OCI-LY7 (cell line): ENCODE results near the gene SPC24. TPM values are rescaled to one million over a fixed set of nuclear protein-coding genes. Genes with fewer than 3 reads are reported as not detected.

Experiments used
- BruUV-seq: library from RNA; stranded (reverse); fragments of 400-500 nt; replicated peaks from 2 replicates; lab custom pipeline; 2021; lab: Mats Ljungman, UMichigan
- CTCF ChIA-PET: fragments of 300-600 bp; sonication (Branson Sonifier 250); formaldehyde crosslinking; loops from one replicate; lab custom pipeline; 2022; ENCODE audit warnings: antibody characterized with exemption; ENCODE audit not compliant: unreplicated experiment; lab: Charles Lee
- POLR2A ChIA-PET: fragments of 300-600 bp; sonication (Branson Sonifier 250); formaldehyde crosslinking; loops from one replicate; lab custom pipeline; 2022; ENCODE audit warnings: antibody characterized with exemption; lab: Charles Lee
- DNase-seq: peaks from one replicate; pipeline ENCODE4 v3.0.0-alpha.2; 2015; ENCODE audit warnings: low spot score
- H2AFZ ChIP-seq: fragments of 200-600 bp; sonication (generic), shearing (Covaris generic); 2 replicates; pipeline ENCODE4 v1.6.1; 2014; ENCODE audit warnings: mild to moderate bottlenecking, antibody characterized with exemption, low read length, moderate library complexity
- H3K27ac ChIP-seq: fragments of 200-600 bp; sonication (generic); 2 replicates; pipeline ENCODE4 v1.5.1; 2014; ENCODE audit warnings: mixed run types, low read depth, mild to moderate bottlenecking, moderate library complexity, low read length, inconsistent platforms; ENCODE audit not compliant: poor library complexity, severe bottlenecking
- H3K36me3 ChIP-seq: fragments of 200-600 bp; sonication (generic); 2 replicates; pipeline ENCODE4 v1.6.1; 2014; ENCODE audit warnings: mild to moderate bottlenecking, antibody characterized with exemption, low read length, moderate library complexity, mixed read lengths; ENCODE audit not compliant: insufficient read depth
- H3K4me1 ChIP-seq: fragments of 200-600 bp; sonication (generic); 2 replicates; pipeline ENCODE4 v1.5.1; 2014; ENCODE audit warnings: mild to moderate bottlenecking, low read length; ENCODE audit not compliant: insufficient read depth, poor library complexity, severe bottlenecking
- H3K4me2 ChIP-seq: fragments of 200-600 bp; sonication (generic); 2 replicates; pipeline ENCODE4 v1.6.1; 2014; ENCODE audit warnings: mild to moderate bottlenecking, low read length
- H3K4me3 ChIP-seq: fragments of 200-600 bp; sonication (generic); 2 replicates; pipeline ENCODE4 v1.5.1; 2014; ENCODE audit warnings: mild to moderate bottlenecking, low read depth, low read length; ENCODE audit not compliant: poor library complexity, severe bottlenecking
- H3K79me2 ChIP-seq: fragments of 200-600 bp; sonication (generic); 2 replicates; pipeline ENCODE4 v1.6.1; 2016; ENCODE audit warnings: low read depth, mild to moderate bottlenecking, low read length, moderate library complexity, mixed read lengths; ENCODE audit not compliant: insufficient read depth
- H3K9me2 ChIP-seq: fragments of 200-600 bp; sonication (generic); 2 replicates; pipeline ENCODE4 v1.6.1; 2016; ENCODE audit warnings: mild to moderate bottlenecking, low read length, mixed read lengths; ENCODE audit not compliant: insufficient read depth
- H3K9me3 ChIP-seq: fragments of 200-600 bp; sonication (generic); 2 replicates; pipeline ENCODE4 v1.6.1; 2014; ENCODE audit warnings: mild to moderate bottlenecking, mixed run types, low read length, mixed read lengths
- H4K20me1 ChIP-seq: fragments of 200-600 bp; sonication (generic); 2 replicates; pipeline ENCODE4 v1.6.1; 2014; ENCODE audit warnings: mild to moderate bottlenecking, antibody characterized with exemption, low read length, moderate library complexity, mixed read lengths; ENCODE audit not compliant: insufficient read depth
- CTCF ChIP-seq: fragments of 200-600 bp; sonication (generic); conservative IDR thresholded peaks from 2 replicates; pipeline ENCODE4 v1.5.1; 2014; ENCODE audit warnings: mild to moderate bottlenecking, antibody characterized with exemption, low read length, moderate library complexity, mixed read lengths
- EZH2phosphoT487 ChIP-seq: fragments of 200-600 bp; sonication (generic); IDR thresholded peaks from 2 replicates; pipeline ENCODE4 v1.6.1; 2018; ENCODE audit warnings: low read depth, borderline replicate concordance, mild to moderate bottlenecking, mixed run types, antibody characterized with exemption, low read length, moderate library complexity, mixed read lengths
- intact Hi-C: fragments of 100-400 bp; cut with micrococcal nuclease; formaldehyde crosslinking; loops from one replicate; pipeline ENCODE4 v1.10.0; 2022; ENCODE audit not compliant: unreplicated experiment
- total RNA-seq, 2 experiments: library from RNA; depleted of rRNA in 1 of 2; stranded (reverse); fragments of >200 nt in 1 of 2; shearing (Covaris generic) in 1 of 2; gene quantifications; 2 replicates each; pipeline ENCODE4 v1.2.3, GENCODE V29; 2014 to 2022

Gene SPC24
- total RNA-seq, 2 experiments from 2014 or later = 133 to 184 TPM

DNA sequence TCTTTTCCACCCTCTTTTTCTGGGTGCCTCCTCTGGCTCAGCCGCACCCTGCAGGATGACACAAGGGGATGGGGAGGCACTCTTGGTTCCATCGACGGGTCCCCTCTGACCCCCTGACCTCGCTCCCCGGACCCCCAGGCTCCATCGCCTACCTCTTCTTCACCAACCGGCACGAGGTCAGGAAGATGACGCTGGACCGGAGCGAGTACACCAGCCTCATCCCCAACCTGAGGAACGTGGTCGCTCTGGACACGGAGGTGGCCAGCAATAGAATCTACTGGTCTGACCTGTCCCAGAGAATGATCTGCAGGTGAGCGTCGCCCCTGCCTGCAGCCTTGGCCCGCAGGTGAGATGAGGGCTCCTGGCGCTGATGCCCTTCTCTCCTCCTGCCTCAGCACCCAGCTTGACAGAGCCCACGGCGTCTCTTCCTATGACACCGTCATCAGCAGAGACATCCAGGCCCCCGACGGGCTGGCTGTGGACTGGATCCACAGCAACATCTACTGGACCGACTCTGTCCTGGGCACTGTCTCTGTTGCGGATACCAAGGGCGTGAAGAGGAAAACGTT is 42.4 kb downstream of the SPC24 start:
- Histone ChIP-seq H3K9me2 (no peaks in the 10 kb centered on the region), H4K20me1 (no peaks in the 10 kb centered on the region), H3K27ac (no peak overlapping the region), H3K9me3 (no peaks in the 10 kb centered on the region), H3K36me3 (peaks cover 99% of the 10 kb centered on the region), H3K4me1 (no peaks in the 10 kb centered on the region), H3K4me2 (no peak overlapping the region), H2AFZ (no peak overlapping the region), H3K79me2 (no peaks in the 10 kb centered on the region), H3K4me3 (no peak overlapping the region)
- POLR2A ChIA-PET = no interaction called here
- BruUV-seq = no TSS peak
- intact Hi-C loops = no loop called here
- CTCF ChIA-PET = no interaction called here
- DNase-seq = no peak
- TF ChIP-seq EZH2phosphoT487 (no peak), CTCF (no peak)

DNA sequence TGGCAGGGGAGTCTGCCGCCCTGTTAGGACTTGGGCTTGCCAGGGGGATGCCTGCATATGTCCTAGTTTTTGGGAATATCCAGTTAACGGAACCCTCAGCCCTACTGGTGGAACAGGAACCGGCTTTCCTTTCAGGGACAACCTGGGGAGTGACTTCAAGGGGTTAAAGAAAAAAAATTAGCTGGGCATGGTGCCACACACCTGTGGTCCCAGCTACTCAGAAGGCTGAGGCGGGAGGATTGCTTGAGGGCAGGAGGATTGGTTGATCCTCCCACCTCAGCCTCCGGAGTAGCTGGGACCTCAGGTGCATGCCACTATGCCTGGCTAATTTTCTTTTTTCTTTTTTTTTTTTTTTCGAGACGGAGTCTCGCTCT is 43.8 kb downstream of the SPC24 start:
- POLR2A ChIA-PET = no interaction called here
- H2AFZ ChIP-seq = no peak overlapping the region
- no peaks in the 10 kb centered on the region for H3K9me3 ChIP-seq
- no peak overlapping the region for H3K4me2 ChIP-seq
- H3K79me2 ChIP-seq = no peaks in the 10 kb centered on the region
- no peak overlapping the region for H3K27ac ChIP-seq
- no peak for DNase-seq
- H3K36me3 ChIP-seq = peaks cover 95% of the 10 kb centered on the region
- no peak for TF ChIP-seq CTCF
- no peak for TF ChIP-seq EZH2phosphoT487
- no peaks in the 10 kb centered on the region for H4K20me1 ChIP-seq
- intact Hi-C loops = no loop called here
- no peaks in the 10 kb centered on the region for H3K9me2 ChIP-seq
- CTCF ChIA-PET = no interaction called here
- no peaks in the 10 kb centered on the region for H3K4me1 ChIP-seq
- no peak overlapping the region for H3K4me3 ChIP-seq
- no TSS peak for BruUV-seq

GRCh38 chr19:11111117-11111770 is 44.3 kb downstream of the SPC24 start:
- no peak overlapping the region for H3K4me2 ChIP-seq
- H3K9me3 ChIP-seq = no peaks in the 10 kb centered on the region
- H2AFZ ChIP-seq = no peak overlapping the region
- ChIA-PET POLR2A (no interaction called here), CTCF (no interaction called here)
- no peaks in the 10 kb centered on the region for H3K4me1 ChIP-seq
- TF ChIP-seq EZH2phosphoT487 (no peak), CTCF (no peak)
- peaks cover 95% of the 10 kb centered on the region for H3K36me3 ChIP-seq
- DNase-seq = no peak
- H3K4me3 ChIP-seq = no peak overlapping the region
- no peaks in the 10 kb centered on the region for H4K20me1 ChIP-seq
- H3K9me2 ChIP-seq = no peaks in the 10 kb centered on the region
- no peaks in the 10 kb centered on the region for H3K79me2 ChIP-seq
- intact Hi-C loops = no loop called here
- BruUV-seq = no TSS peak
- H3K27ac ChIP-seq = no peak overlapping the region
